ENCODE data around the gene HRH1. TPM values are rescaled to one million over a fixed set of nuclear protein-coding genes. Genes with fewer than 3 reads are reported as not detected.

HRH1 gene
- total and polyA plus RNA-seq, 4 donors: 3.9 to 45.1 (median 13.4) TPM

- Histone ChIP-seq H3K4me1 (ENCODE audit: control insufficient read depth in 1 of 2, insufficient read depth in 2 of 2, low read length in 2 of 2) (peaks cover 0 to 4% of the 10 kb centered on the region in 2 donors), H3K9me3 (ENCODE audit: control insufficient read depth, low read length) (no peaks in the 10 kb centered on the region), H3K36me3 (ENCODE audit: control insufficient read depth in 1 of 2, insufficient read depth in 2 of 2, low read length in 1 of 2) (peaks cover 2 to 6% of the 10 kb centered on the region in 2 donors), H3K4me3 (ENCODE audit: low read length in 2 of 2) (no peak overlapping the region), H3K27ac (ENCODE audit: low read depth in 1 of 2, low read length in 2 of 2) (no peak overlapping the region), H3K27me3 (ENCODE audit: control insufficient read depth in 1 of 2, insufficient read depth in 2 of 2, low read length in 1 of 2) (no peaks in the 10 kb centered on the region)
- WGBS, 2 donors: 95% methylated on average over 3 of the region's 3 CpGs
- no peak for DNase-seq
- intact Hi-C loops (cut with DNase I): no loop called here
- no peak for ATAC-seq (ENCODE audit: low FRiP score)
Observed at GRCh38 chr3:11300970-11301369, 146.7 kb downstream of the HRH1 start.

- Histone ChIP-seq H3K4me3 (ENCODE audit: low read length in 2 of 2) (no peak overlapping the region), H3K4me1 (ENCODE audit: control insufficient read depth in 1 of 2, insufficient read depth in 2 of 2, low read length in 2 of 2) (peaks cover 0 to 4% of the 10 kb centered on the region in 2 donors), H3K36me3 (ENCODE audit: control insufficient read depth in 1 of 2, insufficient read depth in 2 of 2, low read length in 1 of 2) (peaks cover 4 to 6% of the 10 kb centered on the region in 2 donors), H3K27ac (ENCODE audit: low read depth in 1 of 2, low read length in 2 of 2) (no peak overlapping the region), H3K27me3 (ENCODE audit: control insufficient read depth in 1 of 2, insufficient read depth in 2 of 2, low read length in 1 of 2) (no peaks in the 10 kb centered on the region), H3K9me3 (ENCODE audit: control insufficient read depth, low read length) (no peaks in the 10 kb centered on the region)
- intact Hi-C loops (cut with DNase I): no loop called here
- ATAC-seq (ENCODE audit: low FRiP score) (no peak), DNase-seq (no peak)
Observed at GRCh38 chr3:11302444-11302843, 148.2 kb downstream of the HRH1 start.

GRCh38 chr3:11304175-11304574, 149.9 kb downstream of the HRH1 start:
- no peak overlapping the region for H3K27ac ChIP-seq (ENCODE audit: low read depth in 1 of 2, low read length in 2 of 2)
- peaks cover 6 to 7% of the 10 kb centered on the region in 2 donors for H3K36me3 ChIP-seq (ENCODE audit: control insufficient read depth in 1 of 2, insufficient read depth in 2 of 2, low read length in 1 of 2)
- H3K9me3 ChIP-seq (ENCODE audit: control insufficient read depth, low read length): no peaks in the 10 kb centered on the region
- 95 to 97% methylated on average over 6 of the region's 6 CpGs for WGBS, 2 donors
- H3K4me3 ChIP-seq (ENCODE audit: low read length in 2 of 2): no peak overlapping the region
- H3K27me3 ChIP-seq (ENCODE audit: control insufficient read depth in 1 of 2, insufficient read depth in 2 of 2, low read length in 1 of 2): no peaks in the 10 kb centered on the region
- intact Hi-C loops (cut with DNase I): no loop called here
- DNase-seq (no peak), ATAC-seq (ENCODE audit: low FRiP score) (no peak)
- H3K4me1 ChIP-seq (ENCODE audit: control insufficient read depth in 1 of 2, insufficient read depth in 2 of 2, low read length in 2 of 2): peaks cover 0 to 4% of the 10 kb centered on the region in 2 donors

- ATAC-seq (ENCODE audit: low FRiP score): no peak
- no peak overlapping the region for H3K4me3 ChIP-seq (ENCODE audit: low read length in 2 of 2)
- H3K4me1 ChIP-seq (ENCODE audit: control insufficient read depth in 1 of 2, insufficient read depth in 2 of 2, low read length in 2 of 2): peaks cover 0 to 4% of the 10 kb centered on the region in 2 donors
- no peaks in the 10 kb centered on the region for H3K27me3 ChIP-seq (ENCODE audit: control insufficient read depth in 1 of 2, insufficient read depth in 2 of 2, low read length in 1 of 2)
- no peak for DNase-seq
- intact Hi-C loops (cut with DNase I): no loop called here
- no peaks in the 10 kb centered on the region for H3K9me3 ChIP-seq (ENCODE audit: control insufficient read depth, low read length)
- peaks cover 7% of the 10 kb centered on the region in 2 donors for H3K36me3 ChIP-seq (ENCODE audit: control insufficient read depth in 1 of 2, insufficient read depth in 2 of 2, low read length in 1 of 2)
- 33 to 36% methylated on average over 1 of the region's 1 CpG for WGBS, 2 donors
- no peak overlapping the region for H3K27ac ChIP-seq (ENCODE audit: low read depth in 1 of 2, low read length in 2 of 2)
Observed at GRCh38 chr3:11305509-11305908, 151.2 kb downstream of the HRH1 start.

GRCh38 chr3:11306817-11307589, 152.7 kb downstream of the HRH1 start:
- Histone ChIP-seq H3K9me3 (ENCODE audit: control insufficient read depth, low read length) (no peaks in the 10 kb centered on the region), H3K36me3 (ENCODE audit: control insufficient read depth in 1 of 2, insufficient read depth in 2 of 2, low read length in 1 of 2) (peaks cover 5 to 7% of the 10 kb centered on the region in 2 donors), H3K4me3 (ENCODE audit: low read length in 2 of 2) (no peak overlapping the region), H3K4me1 (ENCODE audit: control insufficient read depth in 1 of 2, insufficient read depth in 2 of 2, low read length in 2 of 2) (peaks cover 0 to 4% of the 10 kb centered on the region in 2 donors), H3K27me3 (ENCODE audit: control insufficient read depth in 1 of 2, insufficient read depth in 2 of 2, low read length in 1 of 2) (no peaks in the 10 kb centered on the region), H3K27ac (ENCODE audit: low read depth in 1 of 2, low read length in 2 of 2) (no peak overlapping the region)
- ATAC-seq (ENCODE audit: low FRiP score) (no peak), DNase-seq (peak in 1 of 2 donors; percentile 56)
- WGBS, 2 donors: 40% methylated on average over 5 of the region's 5 CpGs
- intact Hi-C loops (cut with DNase I): no loop called here

- intact Hi-C loops (cut with DNase I): no loop called here
- Histone ChIP-seq H3K36me3 (ENCODE audit: control insufficient read depth in 1 of 2, insufficient read depth in 2 of 2, low read length in 1 of 2) (peaks cover 5 to 6% of the 10 kb centered on the region in 2 donors), H3K4me3 (ENCODE audit: low read length in 2 of 2) (no peak overlapping the region), H3K4me1 (ENCODE audit: control insufficient read depth in 1 of 2, insufficient read depth in 2 of 2, low read length in 2 of 2) (peaks cover 0 to 4% of the 10 kb centered on the region in 2 donors), H3K27me3 (ENCODE audit: control insufficient read depth in 1 of 2, insufficient read depth in 2 of 2, low read length in 1 of 2) (no peaks in the 10 kb centered on the region), H3K27ac (ENCODE audit: low read depth in 1 of 2, low read length in 2 of 2) (no peak overlapping the region), H3K9me3 (ENCODE audit: control insufficient read depth, low read length) (no peaks in the 10 kb centered on the region)
- 70 to 74% methylated on average over 6 of the region's 6 CpGs for WGBS, 2 donors
- DNase-seq: peak in 1 of 2 donors; percentile 58
- ATAC-seq (ENCODE audit: low FRiP score): peak; percentile 51
Observed at GRCh38 chr3:11307830-11308432, 153.6 kb downstream of the HRH1 start.

GRCh38 chr3:11310258-11310657, 156.0 kb downstream of the HRH1 start:
- Histone ChIP-seq H3K27me3 (ENCODE audit: control insufficient read depth in 1 of 2, insufficient read depth in 2 of 2, low read length in 1 of 2) (no peaks in the 10 kb centered on the region), H3K36me3 (ENCODE audit: control insufficient read depth in 1 of 2, insufficient read depth in 2 of 2, low read length in 1 of 2) (peaks cover 4 to 5% of the 10 kb centered on the region in 2 donors), H3K9me3 (ENCODE audit: control insufficient read depth, low read length) (no peaks in the 10 kb centered on the region), H3K4me3 (ENCODE audit: low read length in 2 of 2) (no peak overlapping the region), H3K27ac (ENCODE audit: low read depth in 1 of 2, low read length in 2 of 2) (no peak overlapping the region), H3K4me1 (ENCODE audit: control insufficient read depth in 1 of 2, insufficient read depth in 2 of 2, low read length in 2 of 2) (no peaks in the 10 kb centered on the region)
- WGBS, 2 donors: 76 to 78% methylated on average over 5 of the region's 5 CpGs
- no peak for ATAC-seq (ENCODE audit: low FRiP score)
- intact Hi-C loops (cut with DNase I): no loop called here
- DNase-seq: no peak

- Histone ChIP-seq H3K27ac (ENCODE audit: low read depth in 1 of 2, low read length in 2 of 2) (no peak overlapping the region), H3K9me3 (ENCODE audit: control insufficient read depth, low read length) (no peaks in the 10 kb centered on the region), H3K4me1 (ENCODE audit: control insufficient read depth in 1 of 2, insufficient read depth in 2 of 2, low read length in 2 of 2) (no peaks in the 10 kb centered on the region), H3K27me3 (ENCODE audit: control insufficient read depth in 1 of 2, insufficient read depth in 2 of 2, low read length in 1 of 2) (no peaks in the 10 kb centered on the region), H3K4me3 (ENCODE audit: low read length in 2 of 2) (no peak overlapping the region), H3K36me3 (ENCODE audit: control insufficient read depth in 1 of 2, insufficient read depth in 2 of 2, low read length in 1 of 2) (peaks cover 4% of the 10 kb centered on the region in 2 donors)
- intact Hi-C loops (cut with DNase I): no loop called here
- no peak for DNase-seq
- no peak for ATAC-seq (ENCODE audit: low FRiP score)
- 91 to 92% methylated on average over 5 of the region's 5 CpGs for whole genome bisulfite sequencing, 2 donors
Observed at GRCh38 chr3:11312166-11312565, 157.9 kb downstream of the HRH1 start.
